HepG2 (cell line): ENCODE results near the gene CDH23. TPM values are rescaled to one million over a fixed set of nuclear protein-coding genes. Genes with fewer than 3 reads are reported as not detected.

Experiments
- ATAC-seq: fragments of 200-7000 bp; cut with Tn5 transposase; 3 replicates; pipeline ENCODE4 v1.9.1; 2020; ENCODE audit warnings: mild to moderate bottlenecking, moderate library complexity
- BruUV-seq: library from RNA; stranded (reverse); fragments of 400-500 nt; replicated peaks from 2 replicates; lab custom pipeline; 2021; lab: Mats Ljungman, UMichigan
- CTCF ChIA-PET: fragments of 300-600 bp; formaldehyde crosslinking; extraction: SDS; loops from one replicate; lab custom pipeline; 2021; ENCODE audit warnings: low total read pairs, inconsistent platforms, low intra/inter-chr PET ratio; lab: Yijun Ruan, JAX
- POLR2A ChIA-PET: fragments of 350-600 bp; sonication (Branson Sonifier 250); formaldehyde crosslinking; loops from one replicate; lab custom pipeline; 2020; ENCODE audit warnings: antibody characterized with exemption, inconsistent platforms; lab: Yijun Ruan, JAX
- DNase-seq: peaks from one replicate; pipeline ENCODE4 v3.0.0-alpha.2; 2015; ENCODE audit warnings: low spot score
- FAIRE-seq: peaks from 3 replicates; lab custom pipeline; 2011; peaks lifted over from hg19 to GRCh38; lab: Jason Lieb, UNC
- H2AFZ ChIP-seq: one replicate; pipeline ENCODE4 v1.6.1; 2011; ENCODE audit warnings: low read length, inconsistent platforms
- H3K27ac ChIP-seq: fragments of 300-600 bp; 3 replicates; pipeline ENCODE4 v1.8.0; 2011; ENCODE audit warnings: mixed run types, mild to moderate bottlenecking, mixed read lengths, low read length, inconsistent platforms; ENCODE audit not compliant: insufficient read depth; ENCODE audit errors: extremely low read length
- H3K27me3 ChIP-seq, 2 experiments: fragments of 200-600 bp in 1 of 2; 2 replicates in 1 of 2; 3 replicates in 1 of 2; pipeline versions ENCODE4 v1.6.0 to v1.8.0; 2011; ENCODE audit warnings: low read length in 2 of 2, mild to moderate bottlenecking in 2 of 2, moderate library complexity in 2 of 2, inconsistent platforms in 1 of 2; ENCODE audit not compliant: insufficient read depth in 2 of 2, control insufficient read depth in 1 of 2
- H3K36me3 ChIP-seq, 2 experiments: fragments of 200-600 bp in 1 of 2; replicated peaks in 1 of 2; 2 replicates in 1 of 2; 3 replicates in 1 of 2; pipeline versions ENCODE4 v1.5.1 to v1.8.0; 2011; ENCODE audit warnings: low read length in 2 of 2, inconsistent platforms in 1 of 2; ENCODE audit not compliant: insufficient read depth in 2 of 2, control insufficient read depth in 1 of 2
- H3K4me1 ChIP-seq: 2 replicates; pipeline ENCODE4 v1.5.1; 2012; ENCODE audit warnings: low read length, inconsistent platforms; ENCODE audit not compliant: insufficient read depth
- H3K4me2 ChIP-seq: 2 replicates; pipeline ENCODE4 v1.6.0; 2011; ENCODE audit warnings: low read depth, low read length, inconsistent platforms
- H3K4me3 ChIP-seq, 3 experiments: fragments of 200-600 bp in 1 of 3; sonication (generic), shearing (Covaris generic) in 1 of 3; replicated peaks in 1 of 3; 2 replicates each; pipeline ENCODE4 v1.5.1; 2011 to 2016; ENCODE audit warnings: low read length in 3 of 3, inconsistent platforms in 2 of 3, low read depth in 2 of 3, mild to moderate bottlenecking in 2 of 3, control low read depth in 1 of 3, mixed read lengths in 1 of 3; ENCODE audit not compliant: insufficient read depth in 1 of 3
- H3K79me2 ChIP-seq: one replicate; pipeline ENCODE4 v1.6.1; 2011; ENCODE audit warnings: low read length, inconsistent platforms; ENCODE audit not compliant: insufficient read depth
- H3K9ac ChIP-seq: 2 replicates; pipeline ENCODE4 v1.6.0; 2011; ENCODE audit warnings: mild to moderate bottlenecking, low read depth, low read length, inconsistent platforms; ENCODE audit not compliant: insufficient read depth
- H3K9me3 ChIP-seq: 2 replicates; pipeline ENCODE4 v1.5.1; 2012; ENCODE audit warnings: mild to moderate bottlenecking, low read length
- H4K20me1 ChIP-seq: 2 replicates; pipeline ENCODE4 v1.6.0; 2011; ENCODE audit warnings: inconsistent platforms, mild to moderate bottlenecking, low read length, moderate library complexity; ENCODE audit not compliant: insufficient read depth
- CHD2 ChIP-seq: IDR thresholded peaks from 2 replicates; pipeline ENCODE4 v1.6.1; 2011; ENCODE audit warnings: low read depth, low read length, improper control_type of control experiment
- HNRNPUL1 ChIP-seq: fragments of 200-400 bp; formaldehyde crosslinking; IDR thresholded peaks from 2 replicates; pipeline ENCODE4 v1.6.1; 2017; ENCODE audit warnings: low read depth, mild to moderate bottlenecking, low read length, moderate library complexity
- NR2F1 ChIP-seq, 2 experiments: fragments of 450-650 bp in 1 of 2; formaldehyde crosslinking in 1 of 2; IDR thresholded peaks; 2 replicates each; pipeline versions ENCODE4 v1.5.0 to v1.6.1; 2016 to 2020; ENCODE audit warnings: mild to moderate bottlenecking in 1 of 2, missing compliant biosample characterization in 1 of 2, missing genetic modification reagents in 1 of 2, moderate library complexity in 1 of 2
- SNAPC2 ChIP-seq: sonication (generic); formaldehyde crosslinking; IDR thresholded peaks from 2 replicates; pipeline ENCODE4 v1.8.1; 2022; ENCODE audit warnings: mild to moderate bottlenecking, missing genetic modification reagents
- ZBTB33 ChIP-seq: sonication (generic); formaldehyde crosslinking; IDR thresholded peaks from 2 replicates; pipeline ENCODE4 v1.4.0; 2020; ENCODE audit warnings: missing genetic modification reagents
- ZNF10 ChIP-seq: sonication (generic); formaldehyde crosslinking; IDR thresholded peaks from 2 replicates; pipeline ENCODE4 v1.4.0; 2020; ENCODE audit warnings: mild to moderate bottlenecking, low read depth, missing genetic modification reagents, borderline replicate concordance
- ZNF124 ChIP-seq: sonication (generic); formaldehyde crosslinking; IDR thresholded peaks from 2 replicates; pipeline ENCODE4 v1.4.0; 2020; ENCODE audit warnings: missing genetic modification reagents
- ZNF136 ChIP-seq: sonication (generic); formaldehyde crosslinking; IDR thresholded peaks from 2 replicates; pipeline ENCODE4 v1.8.1; 2022; ENCODE audit warnings: low read depth, mild to moderate bottlenecking, moderate library complexity, missing genetic modification reagents
- ZNF180 ChIP-seq: sonication (generic); formaldehyde crosslinking; IDR thresholded peaks from 2 replicates; pipeline ENCODE4 v1.4.0; 2020; ENCODE audit warnings: low read depth, missing genetic modification reagents, borderline replicate concordance
- ZSCAN22 ChIP-seq: sonication (generic); formaldehyde crosslinking; IDR thresholded peaks from 2 replicates; pipeline ENCODE4 v1.4.0; 2020; ENCODE audit warnings: mild to moderate bottlenecking, missing genetic modification reagents
- ZZZ3 ChIP-seq: sonication (generic); formaldehyde crosslinking; IDR thresholded peaks from 2 replicates; pipeline ENCODE4 v1.4.0; 2020; ENCODE audit warnings: missing genetic modification reagents, mild to moderate bottlenecking, borderline replicate concordance
- WGBS: methylation state at CpG from one replicate; pipeline ENCODE4 v1.1.6; 2017; ENCODE audit warnings: low lambda C conversion rate; 5-methylcytosine and 5-hydroxymethylcytosine counted together
- in situ Hi-C: cut with HindIII; loops from 2 replicates; pipeline ENCODE4 v1.10.0; 2017; ENCODE audit warnings: low pct_unique_long_range_greater_than_20kb; ENCODE audit not compliant: extremely low pct_ligation_motif_present
- intact Hi-C: fragments of 100-400 bp; cut with micrococcal nuclease; formaldehyde crosslinking; loops from one replicate; pipeline ENCODE4 v1.10.0; 2022; ENCODE audit not compliant: unreplicated experiment
- polyA plus RNA-seq, 8 experiments: library from polyadenylated mRNA; depleted of rRNA in 3 of 8; stranded (reverse) in 7 of 8; unstranded in 1 of 8; fragments of >200 nt; fragmentation: Illumina TruSeq in 4 of 8; extraction: Trizol in 4 of 8; gene quantifications; 2 replicates each; pipeline versions ENCODE4 v1.2.1 to v1.2.3, GENCODE V29; 2011 to 2016; ENCODE audit warnings: low read depth in 4 of 8, missing spikeins in 1 of 8, mixed read lengths in 1 of 8; ENCODE audit not compliant: insufficient read depth in 1 of 8
- total RNA-seq, 5 experiments: library from RNA; depleted of rRNA; stranded (reverse); fragments of >200 nt; fragmentation: Illumina TruSeq; extraction: Trizol; gene quantifications; 2 replicates each; pipeline ENCODE4 v1.2.3, GENCODE V29; 2016; ENCODE audit warnings: low read depth in 1 of 5

Gene CDH23
- total and polyA plus RNA-seq, 2 of the 13 experiments (the other 11 are each of a cell fraction or from before 2014, with no cell fraction given) = 0.13 TPM; not detected in 1

GRCh38 chr10:71711052-71711623 lies 314.4 kb downstream of the CDH23 start:
- Histone ChIP-seq H3K79me2 (no peaks in the 10 kb centered on the region), H3K4me3 (no peak overlapping the region), H3K4me2 (no peak overlapping the region), H3K9ac (no peak overlapping the region), H3K27ac (no peak overlapping the region), H4K20me1 (no peaks in the 10 kb centered on the region), H3K4me1 (no peaks in the 10 kb centered on the region)
- no peak for DNase-seq
- no peak for ATAC-seq
- in situ Hi-C loops = no loop called here
- CTCF ChIA-PET = no interaction called here
- TF ChIP-seq ZNF124 (CRISPR knock-in tag) = no peak
- TF ChIP-seq ZNF136 = no peak
- TF ChIP-seq ZZZ3 = no peak
- no peak for TF ChIP-seq HNRNPUL1
- no peak for TF ChIP-seq CHD2
- no peak for TF ChIP-seq NR2F1 (CRISPR knock-in tag; IDR thresholded peaks at IDR 0.05)
- TF ChIP-seq SNAPC2 (CRISPR knock-in tag) = no peak
- no peak for TF ChIP-seq ZBTB33 (CRISPR knock-in tag)
- TF ChIP-seq ZNF10 (CRISPR knock-in tag) = no peak
- no peak for TF ChIP-seq ZNF180 (CRISPR knock-in tag)
- TF ChIP-seq ZSCAN22 = no peak
- TF ChIP-seq, all 625 proteins: peak for 0
- H3K9me3 ChIP-seq = no peaks in the 10 kb centered on the region
- BruUV-seq = no TSS peak
- intact Hi-C loops = no loop called here
- H3K27me3 ChIP-seq = peaks cover 10 to 54% of the 10 kb centered on the region in 2 experiments
- WGBS = 17% methylated on average over 5 of the region's 6 CpGs
- POLR2A ChIA-PET = no interaction called here
- no peaks in the 10 kb centered on the region for H3K36me3 ChIP-seq
- no peak overlapping the region for H2AFZ ChIP-seq
- FAIRE-seq = no peak
